ENCODE data around the gene TTYH1.
A peak's percentile ranks its signal among the peaks of the same experiment; 100 is the strongest.

The TTYH1 gene

DNA sequence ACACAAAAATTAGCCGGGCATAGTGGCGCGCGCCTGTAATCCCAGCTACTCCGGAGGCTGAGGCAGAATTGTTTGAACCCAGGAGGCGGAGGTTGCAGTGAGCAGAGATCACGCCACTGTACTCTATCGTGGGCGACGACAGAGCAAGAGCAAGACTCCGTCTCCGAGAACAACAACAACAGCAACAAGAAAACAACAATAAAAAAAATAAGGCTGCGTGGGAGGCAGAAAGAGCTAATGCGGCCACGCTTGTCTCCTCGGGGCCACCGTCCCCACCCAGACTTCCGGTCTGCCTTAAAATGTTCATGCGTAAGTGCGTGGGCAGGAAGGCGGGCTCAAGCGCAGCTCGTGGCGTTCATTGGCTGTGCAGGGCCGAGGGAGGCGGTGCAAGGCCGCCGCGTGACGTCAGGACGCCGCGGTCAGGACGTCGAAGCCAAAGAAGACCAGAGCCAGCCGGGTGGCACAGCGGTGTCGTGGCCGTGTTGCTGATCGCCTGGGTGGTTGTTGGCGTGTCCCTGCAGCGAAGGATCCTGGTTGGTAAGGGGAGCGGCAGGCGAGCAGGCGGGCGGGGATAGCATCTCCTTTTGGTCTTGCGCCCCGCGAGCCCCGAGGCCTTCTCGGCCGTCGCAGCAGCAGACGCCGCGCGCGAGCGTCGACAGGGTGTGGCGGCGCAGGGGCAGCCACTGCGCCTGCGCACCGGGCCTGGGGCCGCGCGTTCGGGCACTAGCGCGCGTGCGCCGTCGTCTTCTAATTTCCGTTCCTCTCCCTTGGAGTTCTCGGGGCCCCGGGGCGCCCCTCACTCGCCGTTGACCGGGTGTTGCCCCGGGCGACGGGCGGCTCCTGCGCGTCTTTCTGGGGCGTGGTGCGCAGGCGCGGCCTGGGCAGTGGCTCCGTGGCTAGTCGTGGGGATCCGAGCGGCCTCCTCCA lies 33.8 kb downstream of the TTYH1 start, which contains the start of gene LENG8:
LENG8 (plus strand) TSS at position 426 of the 927 bp plus-strand sequence. CDS start 2,146 bp downstream, outside the sequence.
- Mint-ChIP-seq H3K9me3 (no peaks in the 10 kb centered on the region), H3K4me1 (peaks cover 43% of the 10 kb centered on the region), H3K27ac (peak within 1 kb of the TSS; percentile 96), H3K36me3 (peaks cover 56% of the 10 kb centered on the region), H3K4me3 (peak within 1 kb of the TSS; percentile 99), H3K27me3 (no peaks in the 10 kb centered on the region)
- DNase-seq: peak; percentile 98
- CTCF ChIA-PET: interaction anchor here (0.6 to 3.3 kb wide), 2 partner anchors 10 to 587 kb away, joined by 3 to 13 read pairs; no protein-coding TSS in a partner anchor

DNA sequence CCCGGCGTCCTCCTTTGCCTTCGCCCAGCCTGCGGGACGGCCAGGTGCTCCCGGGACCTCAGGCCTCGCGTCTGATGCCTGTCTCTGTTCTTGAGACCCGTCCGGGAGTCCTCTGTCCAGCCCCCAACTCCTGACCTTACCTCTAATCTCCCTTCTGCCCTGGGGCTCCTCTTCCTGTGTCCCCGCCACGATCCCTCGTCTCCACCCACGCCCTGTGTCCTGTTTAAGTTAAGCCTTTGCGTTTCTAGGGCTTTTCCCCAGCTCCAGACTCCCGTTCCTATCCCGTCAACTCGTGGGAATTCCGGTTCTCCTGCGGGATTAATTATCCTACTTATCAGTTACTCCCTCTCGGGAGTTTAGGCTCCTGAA lies 34.4 kb downstream of the TTYH1 start:
- DNase-seq: no peak
- H3K4me1 Mint-ChIP-seq: peaks cover 43% of the 10 kb centered on the region
- H3K27ac Mint-ChIP-seq: peak overlapping the region; percentile 96
- no peaks in the 10 kb centered on the region for H3K9me3 Mint-ChIP-seq
- CTCF ChIA-PET: interaction anchor here (3.3 kb wide), 1 partner anchor 10 kb away, joined by 13 read pairs; no protein-coding TSS in a partner anchor
- peaks cover 55% of the 10 kb centered on the region for H3K36me3 Mint-ChIP-seq
- no peaks in the 10 kb centered on the region for H3K27me3 Mint-ChIP-seq
- H3K4me3 Mint-ChIP-seq: peak overlapping the region; percentile 99

DNA sequence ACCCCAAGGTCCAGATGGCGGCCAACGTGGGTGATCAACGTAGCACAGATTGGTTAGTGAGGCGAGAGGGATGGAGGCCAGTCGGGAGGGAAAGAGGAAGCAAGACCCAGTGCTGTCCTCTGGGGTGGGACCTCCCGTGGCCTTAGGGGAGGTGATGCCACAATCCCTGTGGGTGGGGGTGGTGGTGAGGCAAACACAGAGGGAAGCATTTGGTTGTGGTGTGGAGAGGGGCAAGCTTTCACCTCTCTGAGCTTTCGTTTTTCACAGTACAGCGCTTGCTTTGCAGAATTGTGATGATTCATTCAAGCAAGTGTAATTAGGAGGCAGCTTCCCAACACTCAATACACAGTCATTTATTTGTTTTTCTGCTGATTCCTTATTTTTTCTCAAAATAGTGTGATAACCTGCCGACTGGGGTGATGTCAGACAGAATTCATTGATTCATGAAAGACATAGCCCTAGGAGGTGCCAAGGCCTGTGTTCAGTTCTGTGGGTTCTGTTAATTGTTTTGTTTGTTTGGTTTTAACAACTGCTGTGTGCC lies 36.1 kb downstream of the TTYH1 start:
- Mint-ChIP-seq H3K36me3 (peaks cover 60% of the 10 kb centered on the region), H3K27ac (no peak overlapping the region), H3K9me3 (no peaks in the 10 kb centered on the region), H3K4me1 (peaks cover 40% of the 10 kb centered on the region), H3K4me3 (peak overlapping the region; percentile 99), H3K27me3 (no peaks in the 10 kb centered on the region)
- CTCF ChIA-PET: no interaction called here
- no peak for DNase-seq

DNA sequence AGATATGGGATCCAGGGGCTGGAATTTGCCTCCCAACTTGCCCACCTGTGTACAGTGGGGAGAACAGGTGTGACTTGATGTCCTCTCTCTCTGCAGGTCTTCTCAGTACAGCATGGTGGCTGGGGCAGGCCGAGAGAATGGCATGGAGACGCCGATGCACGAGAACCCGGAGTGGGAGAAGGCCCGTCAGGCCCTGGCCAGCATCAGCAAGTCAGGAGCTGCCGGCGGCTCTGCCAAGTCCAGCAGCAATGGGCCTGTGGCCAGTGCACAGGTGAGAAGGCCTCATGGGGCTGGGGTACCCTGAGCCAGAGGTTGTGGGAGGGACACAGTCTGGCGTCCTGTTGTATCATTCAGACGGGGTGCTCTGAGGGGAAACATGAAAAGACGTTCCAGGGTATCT lies 36.7 kb downstream of the TTYH1 start:
- Mint-ChIP-seq H3K27ac (no peak overlapping the region), H3K36me3 (peaks cover 60% of the 10 kb centered on the region)

DNA sequence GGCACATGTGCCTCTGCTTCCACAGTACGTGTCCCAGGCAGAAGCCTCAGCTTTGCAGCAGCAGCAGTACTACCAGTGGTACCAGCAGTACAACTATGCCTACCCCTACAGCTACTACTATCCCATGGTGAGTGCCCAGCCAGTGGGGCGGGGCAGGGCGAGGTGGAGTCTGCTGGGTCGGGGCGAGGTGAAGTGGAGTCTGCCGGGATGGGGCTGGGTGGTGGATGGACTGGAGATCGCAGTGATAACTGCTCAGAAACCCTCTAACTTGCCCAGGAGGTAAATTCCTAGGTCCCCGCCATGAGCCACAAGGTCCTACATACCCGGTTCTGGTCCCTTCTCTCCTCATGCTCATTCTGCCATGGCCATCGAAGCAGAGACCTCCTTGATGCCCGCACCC lies 37.4 kb downstream of the TTYH1 start:
- no peak for DNase-seq
- no peak overlapping the region for H3K4me3 Mint-ChIP-seq
- H3K36me3 Mint-ChIP-seq: peaks cover 61% of the 10 kb centered on the region
- CTCF ChIA-PET: no interaction called here
- no peak overlapping the region for H3K27ac Mint-ChIP-seq
- peaks cover 32% of the 10 kb centered on the region for H3K4me1 Mint-ChIP-seq
- no peaks in the 10 kb centered on the region for H3K27me3 Mint-ChIP-seq
- H3K9me3 Mint-ChIP-seq: no peaks in the 10 kb centered on the region

More for the DNA sequence above, 36.7 kb downstream of the TTYH1 start:
- no peaks in the 10 kb centered on the region for H3K9me3 Mint-ChIP-seq
- CTCF ChIA-PET: no interaction called here
- DNase-seq: no peak
- H3K4me1 Mint-ChIP-seq: peaks cover 37% of the 10 kb centered on the region
- H3K4me3 Mint-ChIP-seq: no peak overlapping the region
- H3K27me3 Mint-ChIP-seq: no peaks in the 10 kb centered on the region

DNA sequence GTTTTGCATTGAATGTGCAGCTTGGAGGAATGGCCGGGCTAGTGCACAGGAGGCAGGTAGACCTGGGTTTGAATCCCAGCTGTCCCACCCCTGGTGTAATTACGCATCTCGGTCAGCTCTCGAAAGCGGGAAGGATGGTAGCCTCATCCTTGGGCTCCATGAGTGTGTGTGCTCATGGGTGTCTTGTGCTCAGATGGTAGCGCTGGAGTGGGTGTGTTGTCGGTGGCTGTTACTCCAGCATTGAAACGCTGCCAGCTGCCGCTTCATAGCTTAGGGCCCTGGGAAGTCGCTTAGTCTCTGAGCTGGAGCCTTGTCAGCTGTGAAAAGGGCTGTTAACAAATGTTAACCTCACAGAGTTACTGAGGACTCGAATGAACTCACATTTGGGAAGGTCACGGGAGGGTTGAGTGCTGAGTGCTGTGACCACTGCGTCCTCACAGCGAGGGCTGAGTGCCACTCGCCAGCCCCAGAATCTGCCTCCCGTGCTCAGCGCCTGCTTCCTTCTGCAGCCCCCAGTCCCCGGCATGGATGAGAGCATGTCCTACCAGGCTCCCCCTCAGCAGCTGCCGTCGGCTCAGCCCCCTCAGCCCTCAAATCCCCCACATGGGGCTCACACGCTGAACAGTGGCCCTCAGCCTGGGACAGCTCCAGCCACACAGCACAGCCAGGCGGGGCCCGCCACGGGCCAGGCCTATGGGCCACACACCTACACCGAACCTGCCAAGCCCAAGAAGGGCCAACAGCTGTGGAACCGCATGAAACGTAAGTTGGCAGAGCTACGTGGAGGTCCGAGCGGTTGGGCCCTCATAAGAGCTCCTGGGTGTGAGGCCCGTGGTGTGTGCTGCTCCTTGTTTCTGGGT lies 38.9 kb downstream of the TTYH1 start:
- no peak for DNase-seq
- no peak overlapping the region for H3K27ac Mint-ChIP-seq
- peaks cover 27% of the 10 kb centered on the region for H3K4me1 Mint-ChIP-seq
- H3K9me3 Mint-ChIP-seq: no peaks in the 10 kb centered on the region
- no peaks in the 10 kb centered on the region for H3K27me3 Mint-ChIP-seq
- H3K36me3 Mint-ChIP-seq: peaks cover 70% of the 10 kb centered on the region
- no peak overlapping the region for H3K4me3 Mint-ChIP-seq
- CTCF ChIA-PET: interaction anchor here (2.2 kb wide), 1 partner anchor 9 kb away, joined by 6 read pairs; the partner anchor contains the start of gene LENG9

DNA sequence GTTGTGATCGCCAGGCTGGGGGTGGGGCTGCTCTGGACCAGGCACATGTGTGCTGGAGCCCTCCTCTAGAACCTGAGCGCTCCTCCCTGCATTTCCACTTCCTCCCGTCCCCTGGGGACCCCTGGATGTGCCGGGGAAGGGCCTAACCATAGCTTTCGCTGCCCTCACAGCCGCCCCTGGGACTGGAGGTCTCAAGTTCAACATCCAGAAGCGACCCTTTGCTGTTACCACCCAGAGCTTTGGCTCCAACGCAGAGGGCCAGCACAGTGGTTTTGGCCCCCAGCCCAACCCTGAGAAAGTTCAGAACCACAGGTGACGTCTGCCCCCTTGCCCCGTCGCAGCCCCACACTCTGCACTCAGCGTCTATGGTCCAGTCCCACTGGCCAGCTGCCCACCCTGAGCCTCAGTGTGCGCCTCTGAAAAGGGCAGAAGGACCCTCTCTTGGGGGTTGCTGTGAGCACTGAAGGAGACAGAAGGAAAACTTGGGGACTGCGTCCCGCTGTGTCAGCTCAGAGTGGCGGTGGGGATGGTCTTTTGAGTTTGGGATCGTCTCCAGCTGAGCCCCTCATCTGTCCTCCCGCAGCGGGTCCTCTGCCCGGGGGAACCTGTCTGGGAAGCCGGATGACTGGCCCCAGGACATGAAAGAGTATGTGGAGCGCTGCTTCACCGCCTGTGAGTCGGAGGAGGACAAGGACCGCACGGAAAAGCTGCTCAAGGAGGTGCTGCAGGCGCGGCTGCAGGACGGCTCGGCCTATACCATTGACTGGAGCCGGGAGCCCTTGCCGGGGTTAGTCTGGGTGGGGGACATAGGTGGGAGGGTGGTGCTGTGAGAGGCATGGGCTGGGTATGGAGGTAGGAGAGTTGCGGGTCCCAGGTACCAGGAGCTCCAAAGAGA lies 39.8 kb downstream of the TTYH1 start:
- no peak for DNase-seq
- Mint-ChIP-seq H3K27ac (no peak overlapping the region), H3K9me3 (no peaks in the 10 kb centered on the region), H3K36me3 (peaks cover 72% of the 10 kb centered on the region), H3K27me3 (no peaks in the 10 kb centered on the region), H3K4me1 (peaks cover 30% of the 10 kb centered on the region), H3K4me3 (no peak overlapping the region)
- CTCF ChIA-PET: interaction anchor here (2.2 kb wide), 1 partner anchor 8 kb away, joined by 6 read pairs; the partner anchor contains the start of gene LENG9

DNA sequence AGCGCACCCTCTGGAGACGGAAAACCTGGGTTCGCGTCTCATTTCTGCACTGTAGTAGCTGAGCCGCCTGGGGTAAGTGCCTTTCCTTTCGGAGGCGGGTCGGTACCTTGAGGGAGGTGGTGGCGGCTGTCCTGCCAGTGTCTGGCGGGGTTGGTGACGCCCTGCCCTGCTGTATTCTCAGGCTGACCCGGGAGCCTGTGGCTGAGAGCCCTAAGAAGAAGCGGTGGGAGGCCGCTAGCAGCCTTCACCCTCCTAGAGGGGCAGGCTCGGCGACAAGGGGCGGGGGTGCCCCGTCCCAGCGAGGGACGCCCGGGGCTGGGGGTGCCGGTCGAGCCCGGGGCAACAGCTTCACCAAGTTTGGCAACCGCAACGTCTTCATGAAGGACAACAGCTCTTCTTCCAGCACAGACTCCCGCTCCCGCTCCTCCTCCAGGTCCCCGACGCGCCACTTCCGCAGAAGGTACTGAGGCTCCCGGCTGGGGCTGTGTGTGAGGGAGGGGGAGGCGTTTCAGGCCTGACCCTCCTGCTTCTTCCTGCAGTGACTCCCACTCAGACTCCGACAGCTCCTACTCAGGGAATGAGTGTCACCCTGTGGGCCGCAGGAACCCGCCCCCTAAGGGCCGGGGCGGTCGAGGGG lies 40.6 kb downstream of the TTYH1 start:
- H3K9me3 Mint-ChIP-seq: no peaks in the 10 kb centered on the region
- H3K27me3 Mint-ChIP-seq: no peaks in the 10 kb centered on the region
- no peak for DNase-seq
- no peak overlapping the region for H3K27ac Mint-ChIP-seq
- peaks cover 71% of the 10 kb centered on the region for H3K36me3 Mint-ChIP-seq
- CTCF ChIA-PET: no interaction called here
- no peak overlapping the region for H3K4me3 Mint-ChIP-seq
- H3K4me1 Mint-ChIP-seq: peaks cover 23% of the 10 kb centered on the region

DNA sequence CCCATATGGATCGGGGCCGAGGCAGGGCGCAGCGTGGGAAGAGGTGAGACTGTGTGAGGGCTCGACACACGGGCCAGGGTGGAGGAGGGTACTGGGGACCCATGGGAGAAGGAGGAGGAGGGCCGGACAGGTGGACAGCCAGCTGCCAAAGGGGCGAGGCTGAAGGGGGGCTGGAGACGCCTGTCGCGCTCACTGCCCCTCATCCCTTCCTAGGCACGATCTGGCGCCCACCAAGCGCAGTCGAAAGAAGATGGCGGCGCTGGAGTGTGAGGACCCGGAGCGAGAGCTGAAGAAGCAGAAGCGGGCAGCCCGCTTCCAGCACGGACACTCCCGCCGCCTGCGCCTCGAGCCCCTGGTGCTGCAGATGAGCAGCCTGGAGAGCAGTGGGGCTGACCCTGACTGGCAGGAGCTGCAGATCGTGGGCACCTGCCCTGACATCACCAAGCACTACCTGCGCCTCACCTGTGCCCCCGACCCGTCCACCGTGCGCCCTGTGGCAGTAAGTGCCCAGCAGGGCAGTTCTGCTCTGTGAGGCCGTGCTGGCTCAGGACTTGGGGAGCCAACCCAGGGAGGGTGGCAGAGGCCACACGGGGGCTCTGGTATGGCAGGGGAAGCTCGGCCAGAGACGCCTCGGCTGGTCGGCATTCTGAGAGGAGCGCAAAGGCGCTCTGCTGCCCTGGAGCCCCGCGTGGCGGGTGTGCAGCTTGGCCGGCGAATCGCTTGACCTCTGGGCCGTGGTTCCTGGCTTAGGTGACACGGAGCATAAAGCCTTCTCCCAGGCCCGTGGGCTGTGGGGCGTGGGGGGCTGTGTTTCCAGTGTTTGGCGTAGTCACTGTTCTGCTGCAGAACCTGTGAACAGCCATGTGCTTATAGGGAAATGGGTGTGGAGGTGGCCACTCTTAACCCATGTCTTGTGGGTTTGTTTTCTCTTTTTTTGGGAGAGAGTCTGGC lies 41.4 kb downstream of the TTYH1 start:
- H3K36me3 Mint-ChIP-seq: peaks cover 67% of the 10 kb centered on the region
- H3K9me3 Mint-ChIP-seq: no peaks in the 10 kb centered on the region
- H3K27me3 Mint-ChIP-seq: no peaks in the 10 kb centered on the region
- no peak for DNase-seq
- no peak overlapping the region for H3K27ac Mint-ChIP-seq
- peaks cover 22% of the 10 kb centered on the region for H3K4me1 Mint-ChIP-seq
- H3K4me3 Mint-ChIP-seq: no peak overlapping the region
- CTCF ChIA-PET: no interaction called here

DNA sequence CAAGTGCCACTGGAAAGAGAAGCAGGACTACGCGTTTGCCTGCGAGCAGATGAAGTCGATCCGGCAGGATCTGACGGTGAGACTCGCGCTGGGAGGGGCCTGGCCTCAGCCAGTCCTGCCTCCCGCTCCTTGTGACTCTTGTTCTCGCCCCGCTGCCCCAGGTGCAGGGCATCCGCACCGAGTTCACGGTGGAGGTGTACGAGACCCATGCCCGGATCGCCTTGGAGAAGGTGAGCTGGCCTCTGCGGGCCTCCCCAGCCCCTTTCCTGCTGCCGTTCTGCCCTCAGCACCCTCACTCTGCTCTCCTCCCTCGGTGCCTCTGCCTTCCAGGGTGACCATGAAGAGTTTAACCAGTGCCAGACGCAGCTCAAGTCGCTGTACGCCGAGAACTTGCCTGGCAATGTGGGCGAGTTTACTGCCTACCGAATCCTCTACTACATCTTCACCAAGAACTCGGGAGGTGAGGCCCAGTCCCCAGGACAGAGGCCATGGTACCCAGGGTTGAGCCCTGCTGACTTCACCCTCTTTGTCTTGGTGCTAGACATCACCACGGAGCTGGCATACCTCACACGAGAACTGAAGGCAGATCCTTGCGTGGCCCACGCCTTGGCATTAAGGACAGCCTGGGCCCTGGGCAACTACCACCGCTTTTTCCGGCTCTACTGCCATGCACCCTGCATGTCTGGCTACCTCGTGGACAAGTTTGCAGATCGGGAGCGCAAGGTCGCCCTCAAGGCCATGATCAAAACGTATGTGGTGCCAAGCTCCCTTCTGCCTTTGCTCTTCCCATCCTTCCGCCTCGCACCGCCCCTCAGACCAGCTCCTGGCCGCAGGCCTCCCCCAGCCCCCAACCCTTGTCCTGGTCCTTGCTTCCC lies 42.7 kb downstream of the TTYH1 start:
- H3K36me3 Mint-ChIP-seq: peaks cover 55% of the 10 kb centered on the region
- H3K4me3 Mint-ChIP-seq: no peak overlapping the region
- H3K27ac Mint-ChIP-seq: no peak overlapping the region
- peaks cover 24% of the 10 kb centered on the region for H3K4me1 Mint-ChIP-seq
- H3K27me3 Mint-ChIP-seq: no peaks in the 10 kb centered on the region
- H3K9me3 Mint-ChIP-seq: no peaks in the 10 kb centered on the region
- CTCF ChIA-PET: no interaction called here
- DNase-seq: no peak

DNA sequence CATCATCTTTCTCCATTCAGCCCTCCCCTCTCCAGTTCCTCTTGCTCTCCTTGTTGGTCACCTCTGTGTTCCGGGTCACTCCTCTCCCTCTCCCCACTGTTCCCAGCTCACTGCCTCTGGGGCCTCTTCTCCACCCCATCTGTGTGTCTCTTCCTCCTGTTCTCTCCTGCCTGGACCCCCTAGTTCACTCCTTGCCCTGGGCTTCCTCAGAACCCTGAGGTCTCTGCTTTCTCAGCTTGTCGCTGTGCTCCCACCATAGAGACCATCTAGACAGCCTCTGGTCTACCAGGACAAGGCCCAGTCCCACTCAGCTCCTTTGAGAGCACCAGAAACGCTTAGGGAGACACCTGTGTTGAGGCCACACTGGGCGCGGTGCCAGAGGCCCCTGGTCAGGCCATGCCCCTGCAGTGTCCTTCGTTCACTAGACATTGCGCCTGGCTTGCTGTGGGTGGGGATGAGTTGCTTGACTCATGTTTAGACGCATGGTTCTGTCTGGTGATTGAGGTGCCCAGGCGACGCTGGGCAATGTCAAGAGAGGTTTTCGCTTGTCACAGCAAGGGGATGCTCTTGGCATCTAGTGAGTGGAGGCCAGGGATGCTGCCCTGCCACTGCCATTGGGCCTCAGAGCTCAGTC lies 43.5 kb downstream of the TTYH1 start:
- no peak overlapping the region for H3K4me3 Mint-ChIP-seq

More for the DNA sequence above, 43.5 kb downstream of the TTYH1 start:
- no peak for DNase-seq
- Mint-ChIP-seq H3K36me3 (peaks cover 48% of the 10 kb centered on the region), H3K27me3 (no peaks in the 10 kb centered on the region), H3K27ac (no peak overlapping the region), H3K9me3 (no peaks in the 10 kb centered on the region), H3K4me1 (peaks cover 25% of the 10 kb centered on the region)
- CTCF ChIA-PET: no interaction called here

All from activated naive CD4-positive, alpha-beta T cell treated with anti-CD3 and anti-CD28 coated beads, Interleukin-2, amount 10 ng/mL, durations not matched to agents 7 days and 5 days (primary cell).